ENCODE results near the gene TNF. TPM values are rescaled to one million over a fixed set of nuclear protein-coding genes. Genes with fewer than 3 reads are reported as not detected.

The TNF gene
- total and polyA plus RNA-seq, 2 of the 13 experiments (the other 11 are each of a cell fraction or from before 2014, with no cell fraction given) = not detected

GRCh38 chr6:31620586-31621319, 45.4 kb downstream of the TNF start, which contains the start of gene PRRC2A (continued):
- TF ChIP-seq KDM5A (IDR thresholded peaks at IDR 0.05; ENCODE audit: borderline replicate concordance, low read length) (peak; percentile 68), NAIF1 (CRISPR knock-in tag; IDR thresholded peaks at IDR 0.05; ENCODE audit: borderline replicate concordance) (no peak), ZNF607 (CRISPR knock-in tag; IDR thresholded peaks at IDR 0.05; ENCODE audit: borderline replicate concordance) (no peak; the same call in 1 of the 2 replicates), MEIS1 (CRISPR knock-in tag; IDR thresholded peaks at IDR 0.05; ENCODE audit: borderline replicate concordance) (no peak; the same call in 1 of the 2 replicates), REST (IDR thresholded peaks at IDR 0.05; ENCODE audit: borderline replicate concordance in 1 of 2, low read depth in 1 of 2, low read length in 2 of 2) (peak in 1 of 2 experiments; percentile 40; a peak in 1 of 4 replicates), HNRNPK (IDR thresholded peaks at IDR 0.05; ENCODE audit: low read depth, low read length, poor library complexity, severe bottlenecking) (peak; percentile 85), YEATS2 (CRISPR knock-in tag; IDR thresholded peaks at IDR 0.05; ENCODE audit: borderline replicate concordance) (peak; percentile 95), CBFB (CRISPR knock-in tag; IDR thresholded peaks at IDR 0.05) (peak; percentile 50; the same call in 1 of the 2 replicates), TP53 (CRISPR knock-in tag; conservative IDR thresholded peaks at IDR 0.05) (no peak), ZNF207 (IDR thresholded peaks at IDR 0.05; ENCODE audit: borderline replicate concordance) (no peak), PPARG (CRISPR knock-in tag; conservative IDR thresholded peaks at IDR 0.05) (peak; percentile 37; the same call in 1 of the 2 replicates), ZNF703 (CRISPR knock-in tag; IDR thresholded peaks at IDR 0.05; ENCODE audit: borderline replicate concordance) (no peak; the same call in 1 of the 2 replicates), ATF3 (CRISPR knock-in tag; IDR thresholded peaks at IDR 0.05) (0 out of 2 replicates have a peak, but pooled peaks have one; percentile 44), NR2F2 (IDR thresholded peaks at IDR 0.05; ENCODE audit: borderline replicate concordance, low read depth) (no peak; the same call in 1 of the 2 replicates), SNRNP70 (IDR thresholded peaks at IDR 0.05; ENCODE audit: low read depth, low read length) (no peak), FOXO4 (CRISPR knock-in tag; conservative IDR thresholded peaks at IDR 0.05) (no peak), SNAPC5 (CRISPR knock-in tag; IDR thresholded peaks at IDR 0.05; ENCODE audit: borderline replicate concordance) (peak; percentile 7; the same call in 1 of the 2 replicates), MAFF (IDR thresholded peaks at IDR 0.05; ENCODE audit: low read depth, low read length) (no peak), ZNF503 (CRISPR knock-in tag; IDR thresholded peaks at IDR 0.05) (no peak)
